Lower leg skin (tissue), 4 donors: ENCODE results near the gene DNAI1. TPM values are rescaled to one million over a fixed set of nuclear protein-coding genes. Genes with fewer than 3 reads are reported as not detected.

Source experiments
- DNase-seq, 2 donors: peaks; one replicate each; pipeline ENCODE4 v3.0.0-alpha.2; 2019; ENCODE audit warnings: low spot score in 2 of 2
- H3K4me3 ChIP-seq: fragments of 200-600 bp; sonication (generic); 2 replicates; pipeline ENCODE4 v1.5.1; 2017; ENCODE audit warnings: mild to moderate bottlenecking, low read depth; ENCODE audit not compliant: poor library complexity, severe bottlenecking
- POLR2A ChIP-seq, 2 donors: fragments of 450-650 bp; IDR thresholded peaks; one replicate each; pipeline ENCODE4 v1.6.1; 2016 to 2017; ENCODE audit warnings: antibody characterized with exemption in 2 of 2, mild to moderate bottlenecking in 1 of 2, moderate library complexity in 1 of 2
- WGBS, 2 donors: methylation state at CpG; one replicate each; pipeline ENCODE4 v1.1.5; 2018; 5-methylcytosine and 5-hydroxymethylcytosine counted together
- intact Hi-C: fragments of 100-400 bp; cut with DNase I; formaldehyde crosslinking; loops from one replicate; pipeline ENCODE4 v1.15.0; 2023; ENCODE audit warnings: low total_unique reads
- total RNA-seq, 4 donors: library from RNA; depleted of rRNA; stranded (reverse); fragments of >200 nt; gene quantifications; one replicate each; pipeline ENCODE4 v1.1.0, GENCODE V29; 2016
- TF ChIP-seq, protein P1 (sequence below), 3 donors: fragments of 450-650 bp; IDR thresholded peaks; one replicate each; pipeline ENCODE4 v1.5.1; 2016; ENCODE audit warnings: antibody characterized with exemption in 3 of 3, mild to moderate bottlenecking in 3 of 3, moderate library complexity in 2 of 3

The DNAI1 gene
- total RNA-seq, 4 donors from 2014 or later = not detected

DNA sequence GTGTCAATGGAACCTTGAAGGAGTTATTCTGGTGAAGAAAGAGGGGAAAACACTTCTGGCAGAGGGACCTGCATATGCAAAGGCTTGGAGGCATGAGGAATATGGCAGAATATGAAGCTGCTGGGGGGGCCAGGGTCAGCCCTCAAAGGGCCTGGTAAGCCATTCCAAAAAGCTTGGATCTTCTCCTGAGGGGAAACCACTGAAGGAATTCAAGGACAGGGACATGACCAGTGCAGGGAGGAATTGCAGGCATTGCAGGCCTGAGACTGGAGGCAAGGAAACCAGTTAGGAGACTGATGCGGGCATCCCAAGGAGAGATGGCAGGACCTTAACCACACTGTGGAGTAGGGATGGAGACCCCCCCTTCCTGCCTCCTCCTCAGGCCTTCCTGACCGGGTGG is 42.8 kb downstream of the DNAI1 start:
- no peak for DNase-seq
- intact Hi-C loops = loop anchor here (5.0 kb wide), 1 partner anchor 64 kb away; no protein-coding TSS in a partner anchor
- WGBS, 2 donors = 53 to 54% methylated on average over 2 of the region's 2 CpGs
- TF ChIP-seq, protein P1, sequence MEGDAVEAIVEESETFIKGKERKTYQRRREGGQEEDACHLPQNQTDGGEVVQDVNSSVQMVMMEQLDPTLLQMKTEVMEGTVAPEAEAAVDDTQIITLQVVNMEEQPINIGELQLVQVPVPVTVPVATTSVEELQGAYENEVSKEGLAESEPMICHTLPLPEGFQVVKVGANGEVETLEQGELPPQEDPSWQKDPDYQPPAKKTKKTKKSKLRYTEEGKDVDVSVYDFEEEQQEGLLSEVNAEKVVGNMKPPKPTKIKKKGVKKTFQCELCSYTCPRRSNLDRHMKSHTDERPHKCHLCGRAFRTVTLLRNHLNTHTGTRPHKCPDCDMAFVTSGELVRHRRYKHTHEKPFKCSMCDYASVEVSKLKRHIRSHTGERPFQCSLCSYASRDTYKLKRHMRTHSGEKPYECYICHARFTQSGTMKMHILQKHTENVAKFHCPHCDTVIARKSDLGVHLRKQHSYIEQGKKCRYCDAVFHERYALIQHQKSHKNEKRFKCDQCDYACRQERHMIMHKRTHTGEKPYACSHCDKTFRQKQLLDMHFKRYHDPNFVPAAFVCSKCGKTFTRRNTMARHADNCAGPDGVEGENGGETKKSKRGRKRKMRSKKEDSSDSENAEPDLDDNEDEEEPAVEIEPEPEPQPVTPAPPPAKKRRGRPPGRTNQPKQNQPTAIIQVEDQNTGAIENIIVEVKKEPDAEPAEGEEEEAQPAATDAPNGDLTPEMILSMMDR (IDR thresholded peaks at IDR 0.05) = no peak
- no peak for TF ChIP-seq POLR2A (IDR thresholded peaks at IDR 0.05)
- H3K4me3 ChIP-seq = no peak overlapping the region

DNA sequence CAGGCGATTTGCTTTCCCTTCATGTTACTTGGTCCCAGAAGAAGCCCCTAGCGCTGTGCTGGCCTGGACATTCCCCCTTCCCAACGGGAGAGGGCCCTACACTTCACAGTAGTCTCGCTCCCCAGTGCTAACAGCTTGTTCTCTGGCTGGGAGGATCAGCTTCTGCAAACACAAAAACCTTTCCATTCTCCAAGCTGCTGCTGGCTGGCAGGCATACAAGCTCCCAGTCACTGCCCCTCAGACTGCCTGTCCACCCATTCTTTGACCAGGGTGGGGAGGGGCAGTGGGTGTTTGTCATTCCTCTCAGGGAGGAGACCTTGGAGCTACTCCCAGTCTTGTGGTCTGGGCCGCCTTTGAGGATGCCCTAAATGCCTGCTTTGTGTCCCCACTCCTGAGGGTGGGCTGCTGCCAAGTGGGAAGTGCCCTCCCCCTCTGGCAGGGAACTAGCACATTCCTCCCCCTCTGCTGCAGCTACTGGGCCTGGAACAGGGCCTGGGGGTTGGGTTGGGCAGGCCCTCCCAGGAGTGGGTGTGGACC is 43.4 kb downstream of the DNAI1 start:
- intact Hi-C loops = loop anchor here (5.0 kb wide), 1 partner anchor 65 kb away; no protein-coding TSS in a partner anchor
- TF ChIP-seq, protein P1 (IDR thresholded peaks at IDR 0.05) = no peak
- TF ChIP-seq POLR2A (IDR thresholded peaks at IDR 0.05) = no peak
- 37 to 49% methylated on average over 5 of the region's 5 CpGs for WGBS, 2 donors
- peak in 1 of 2 donors; percentile 50 for DNase-seq
- H3K4me3 ChIP-seq = no peak overlapping the region

DNA sequence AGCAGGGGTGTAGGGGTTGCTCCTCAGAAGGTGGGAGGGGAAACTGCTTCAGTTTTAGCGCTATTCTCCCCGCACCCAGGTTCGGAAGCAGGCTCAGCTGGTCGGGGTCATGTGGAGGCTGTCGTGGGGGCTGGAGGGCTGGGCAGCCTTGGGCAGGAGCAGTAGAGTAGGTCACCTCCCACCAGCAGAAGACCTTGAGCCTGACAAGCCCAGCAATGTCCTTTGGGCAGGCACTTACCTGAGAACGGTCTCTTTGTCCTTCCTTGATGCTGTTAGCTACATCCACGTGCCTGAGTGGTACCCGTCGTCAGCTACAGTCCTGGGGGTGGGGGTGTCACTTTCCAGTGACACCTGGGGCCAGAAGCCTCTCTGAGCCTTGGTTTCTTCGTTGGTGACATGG is 43.9 kb downstream of the DNAI1 start:
- no peak for TF ChIP-seq POLR2A (IDR thresholded peaks at IDR 0.05)
- TF ChIP-seq, protein P1 (IDR thresholded peaks at IDR 0.05) = no peak
- DNase-seq = no peak
- intact Hi-C loops = loop anchor here (5.0 kb wide), 1 partner anchor 65 kb away; no protein-coding TSS in a partner anchor
- WGBS, 2 donors = 51 to 75% methylated on average over 6 to 9 of the region's 10 CpGs
- H3K4me3 ChIP-seq = no peak overlapping the region

DNA sequence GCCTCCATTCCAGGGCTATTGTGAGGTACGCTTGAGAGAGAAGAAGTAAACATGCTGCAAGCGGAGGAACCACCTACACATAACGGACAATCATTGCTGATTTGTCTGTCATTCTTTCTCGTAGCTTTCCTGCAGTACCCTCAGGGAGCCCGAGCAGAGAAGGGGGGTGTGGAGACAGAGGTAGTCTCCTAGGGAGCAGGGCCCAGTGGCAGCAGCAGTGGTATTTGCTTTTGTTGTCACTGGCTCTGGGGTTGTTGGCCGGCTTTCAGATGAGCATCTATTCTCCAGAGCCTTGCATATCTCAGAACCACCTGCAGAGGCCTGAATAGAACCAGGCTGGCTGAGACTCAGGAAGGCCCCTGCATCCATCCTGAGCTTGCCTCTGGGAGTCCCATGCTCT is 44.3 kb downstream of the DNAI1 start:
- H3K4me3 ChIP-seq = no peak overlapping the region
- no peak for TF ChIP-seq POLR2A (IDR thresholded peaks at IDR 0.05)
- TF ChIP-seq, protein P1 (IDR thresholded peaks at IDR 0.05) = no peak
- no peak for DNase-seq
- WGBS, 2 donors = 58 to 81% methylated on average over 6 of the region's 6 CpGs
- intact Hi-C loops = loop anchor here (5.0 kb wide), 1 partner anchor 66 kb away; no protein-coding TSS in a partner anchor

DNA sequence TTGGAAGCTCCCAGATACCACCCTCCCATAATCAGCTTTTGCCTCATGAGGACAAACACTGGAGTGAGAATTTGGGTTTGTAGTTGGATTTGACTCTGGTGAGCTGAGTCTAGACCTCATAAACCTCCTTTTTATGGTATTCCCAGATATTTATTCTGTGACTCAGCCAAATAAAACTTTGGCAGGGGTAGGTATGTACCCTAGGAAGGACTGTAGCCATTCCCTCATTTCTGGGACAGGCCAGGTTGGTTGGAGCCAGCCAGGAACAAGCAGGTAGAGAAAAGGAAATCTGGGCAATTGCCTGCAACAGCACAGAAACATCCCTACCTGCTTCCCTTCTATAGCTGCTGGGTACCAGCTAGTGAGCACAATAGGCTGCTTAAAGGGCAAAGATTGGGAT is 44.8 kb downstream of the DNAI1 start:
- TF ChIP-seq, protein P1 (IDR thresholded peaks at IDR 0.05) = no peak
- TF ChIP-seq POLR2A (IDR thresholded peaks at IDR 0.05) = no peak
- DNase-seq = no peak
- intact Hi-C loops = loop anchor here (5.0 kb wide), 1 partner anchor 66 kb away; no protein-coding TSS in a partner anchor
- H3K4me3 ChIP-seq = no peak overlapping the region
